CD4-positive, alpha-beta T cell treated with Interleukin-12 subunit alpha and Interleukin-12 subunit beta, for 1 hour (primary cell): Measurements from ENCODE around the gene LGI4.

Source experiments
- DNase-seq: peaks from one replicate; pipeline ENCODE4 v3.0.0-alpha.2; 2020

Gene LGI4

DNA sequence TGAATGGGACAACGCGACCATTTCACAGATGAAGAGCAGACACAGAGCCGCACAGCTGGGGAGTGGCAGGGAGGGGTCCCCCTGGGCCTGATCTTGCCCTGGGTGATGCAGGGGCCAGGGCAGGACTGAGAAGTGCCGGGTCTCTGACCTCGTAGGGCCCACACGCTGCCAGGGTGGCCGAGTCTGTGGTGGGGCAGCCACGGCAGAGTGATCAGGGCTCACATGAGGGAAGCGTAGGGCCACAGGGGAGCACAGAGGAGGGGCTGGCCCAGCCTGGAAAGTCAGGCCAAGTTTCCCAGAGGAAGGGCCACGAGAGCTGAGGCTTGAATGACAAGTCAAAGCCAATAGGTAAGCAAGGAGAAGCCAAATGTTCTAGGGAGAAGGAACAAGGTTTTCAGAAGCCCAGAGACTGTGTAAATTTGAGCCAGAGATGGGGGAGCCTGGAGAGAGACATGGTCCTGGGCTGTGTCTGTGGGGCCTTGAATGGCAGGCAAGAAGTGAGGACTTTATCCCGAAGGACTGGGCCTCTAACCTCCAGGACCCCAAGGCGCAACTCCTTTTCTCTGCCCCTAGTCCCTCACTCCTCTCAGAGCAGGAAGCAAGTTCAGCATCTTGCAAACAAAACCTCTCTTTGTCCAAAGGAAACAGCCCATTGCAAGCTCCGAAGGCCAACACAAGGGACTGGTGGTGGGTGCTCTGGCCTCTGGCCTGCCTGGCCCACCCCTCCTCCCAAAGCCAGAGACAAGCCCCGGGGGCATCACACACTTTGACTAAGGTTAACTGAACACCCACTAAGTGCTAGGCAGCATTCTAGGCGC is 51.0 kb downstream of the LGI4 start:
- no peak for DNase-seq

DNA sequence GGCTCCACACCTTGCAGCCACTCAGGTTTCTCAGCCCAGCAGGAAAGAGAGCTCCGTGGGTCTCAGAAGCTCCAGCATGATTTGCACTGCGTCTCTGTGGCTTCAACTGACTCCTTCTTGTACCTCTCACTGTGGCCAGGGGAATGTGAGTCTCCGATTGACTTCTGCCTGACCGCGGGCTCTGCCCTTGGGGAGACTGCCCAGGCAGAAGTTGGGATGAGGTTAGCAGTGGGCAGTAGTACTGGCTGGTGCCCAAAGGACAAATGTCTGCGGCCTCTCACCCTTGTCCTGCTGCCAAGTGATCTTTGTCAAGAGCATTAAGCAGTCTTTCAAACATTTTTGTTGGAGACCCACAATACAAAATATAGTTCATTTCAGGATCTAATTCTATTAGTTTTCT is 53.7 kb downstream of the LGI4 start:
- no peak for DNase-seq

DNA sequence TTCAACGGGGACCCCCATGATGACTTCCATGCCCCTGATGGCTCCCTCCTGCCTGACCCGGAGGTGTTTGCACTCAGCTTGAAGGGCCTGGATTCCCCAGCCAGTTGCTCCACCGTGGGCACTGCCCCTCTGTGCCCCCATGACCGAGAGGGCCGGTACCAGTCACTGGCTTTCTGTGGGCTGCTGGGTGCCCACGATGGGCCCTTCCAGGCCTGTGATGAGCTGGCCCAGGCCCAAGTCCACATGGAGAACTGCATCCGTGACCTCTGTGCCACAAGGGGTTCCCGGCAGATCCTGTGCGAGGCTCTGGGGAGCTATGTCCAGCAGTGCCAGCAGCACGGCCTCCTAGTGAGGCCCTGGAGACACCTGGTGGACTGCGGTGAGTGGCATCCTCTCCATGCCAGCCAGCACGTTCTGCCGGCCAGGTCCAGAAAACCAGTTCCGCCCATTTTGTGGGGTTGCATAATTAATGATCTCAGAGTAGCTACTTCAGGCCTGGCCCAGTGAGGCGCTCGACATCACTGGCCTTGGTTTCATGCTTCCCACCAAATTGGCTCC is 54.2 kb downstream of the LGI4 start:
- DNase-seq: no peak

DNA sequence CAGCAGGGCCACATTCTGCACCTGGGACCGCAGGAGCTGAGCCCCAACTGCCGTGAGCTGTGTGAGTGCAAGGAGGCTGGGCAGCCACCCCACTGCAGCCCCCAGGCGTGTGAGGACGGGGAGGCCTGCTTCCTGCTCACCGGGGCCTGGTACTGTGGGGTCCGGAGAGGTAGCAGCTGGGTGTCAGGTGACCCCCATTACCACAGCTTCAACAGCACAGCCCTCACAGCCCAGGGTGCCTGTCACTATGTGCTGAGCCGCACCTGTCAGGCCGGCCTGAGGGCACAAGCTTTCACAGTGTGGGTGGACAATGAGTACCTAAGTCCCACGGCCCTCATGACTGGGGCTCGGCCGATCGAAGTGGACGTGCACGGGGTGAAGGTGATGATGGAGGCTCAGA is 55.0 kb downstream of the LGI4 start:
- no peak for DNase-seq

DNA sequence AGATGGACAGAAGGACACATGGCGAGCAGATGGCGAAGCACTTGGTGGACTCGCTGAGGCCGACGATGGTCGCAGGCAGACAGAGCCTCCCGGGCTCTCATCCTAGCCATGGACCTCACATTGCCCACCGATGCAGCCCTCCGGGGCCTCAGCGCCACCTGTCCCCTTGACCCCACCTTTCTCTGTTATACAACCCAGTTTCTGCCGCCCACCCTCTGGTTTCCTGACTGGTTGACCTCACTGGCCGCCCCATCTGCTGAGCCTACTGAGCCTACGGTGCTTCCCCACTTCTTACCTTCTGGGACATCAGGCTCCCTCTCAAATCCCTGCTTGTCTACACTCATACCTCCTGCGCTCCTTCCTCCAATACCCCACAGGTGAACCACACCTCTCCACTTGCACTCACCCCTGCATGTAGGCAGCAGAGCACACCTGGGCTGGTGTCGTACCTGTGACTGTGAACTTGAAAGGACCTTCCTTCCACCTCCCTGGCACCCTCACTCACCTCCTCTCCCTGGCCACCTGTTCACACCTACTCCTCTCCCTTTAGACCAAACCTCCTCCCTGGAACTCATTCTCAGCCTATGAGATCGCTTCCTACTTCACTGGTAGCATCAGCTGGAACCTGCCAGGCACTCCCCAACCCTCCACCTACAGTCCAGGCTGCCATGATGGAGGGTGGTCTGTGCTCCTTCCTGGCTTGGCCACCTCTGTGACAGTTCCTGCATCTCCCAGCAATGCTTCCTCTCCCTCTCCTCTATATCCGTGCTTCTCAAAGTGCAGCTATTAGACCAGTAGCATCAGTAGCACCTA is 57.2 kb downstream of the LGI4 start:
- DNase-seq: no peak

DNA sequence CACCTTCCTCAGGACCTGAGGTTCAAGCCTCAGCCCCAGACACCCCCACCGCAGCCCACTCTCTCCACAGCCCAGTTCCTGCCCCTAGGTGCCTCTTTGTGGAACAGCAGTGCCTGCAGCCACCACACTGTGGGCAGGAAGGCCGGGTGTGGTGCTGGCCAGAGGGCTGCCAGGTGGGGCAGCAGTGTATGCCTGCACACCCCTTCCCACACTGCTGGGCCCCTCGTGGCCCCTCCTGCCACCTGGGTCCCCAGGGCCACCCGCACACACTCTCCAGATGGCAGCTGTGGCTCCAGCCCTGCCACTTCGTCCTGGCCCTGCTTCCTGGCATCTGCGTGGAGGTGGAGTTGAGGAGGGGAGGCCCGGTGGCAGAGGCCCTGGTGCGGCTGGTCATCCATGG is 58.2 kb downstream of the LGI4 start:
- DNase-seq: no peak

DNA sequence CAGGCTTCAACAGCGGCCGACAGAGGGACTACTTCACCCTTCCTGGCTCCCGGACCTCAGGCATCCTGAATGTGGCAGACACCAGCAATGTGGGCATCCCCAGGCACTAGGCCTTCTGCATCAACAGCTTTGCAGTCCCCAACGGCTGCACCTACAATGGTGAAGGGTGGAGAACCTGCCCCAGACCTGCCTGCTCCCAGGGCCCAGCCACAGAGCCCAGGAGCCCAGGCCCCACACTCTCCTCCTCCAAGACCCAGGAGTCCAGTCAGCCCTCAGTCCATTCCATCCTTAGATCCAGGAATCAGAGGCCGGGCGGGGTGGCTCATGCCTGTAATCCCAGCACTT is 58.9 kb downstream of the LGI4 start:
- no peak for DNase-seq

DNA sequence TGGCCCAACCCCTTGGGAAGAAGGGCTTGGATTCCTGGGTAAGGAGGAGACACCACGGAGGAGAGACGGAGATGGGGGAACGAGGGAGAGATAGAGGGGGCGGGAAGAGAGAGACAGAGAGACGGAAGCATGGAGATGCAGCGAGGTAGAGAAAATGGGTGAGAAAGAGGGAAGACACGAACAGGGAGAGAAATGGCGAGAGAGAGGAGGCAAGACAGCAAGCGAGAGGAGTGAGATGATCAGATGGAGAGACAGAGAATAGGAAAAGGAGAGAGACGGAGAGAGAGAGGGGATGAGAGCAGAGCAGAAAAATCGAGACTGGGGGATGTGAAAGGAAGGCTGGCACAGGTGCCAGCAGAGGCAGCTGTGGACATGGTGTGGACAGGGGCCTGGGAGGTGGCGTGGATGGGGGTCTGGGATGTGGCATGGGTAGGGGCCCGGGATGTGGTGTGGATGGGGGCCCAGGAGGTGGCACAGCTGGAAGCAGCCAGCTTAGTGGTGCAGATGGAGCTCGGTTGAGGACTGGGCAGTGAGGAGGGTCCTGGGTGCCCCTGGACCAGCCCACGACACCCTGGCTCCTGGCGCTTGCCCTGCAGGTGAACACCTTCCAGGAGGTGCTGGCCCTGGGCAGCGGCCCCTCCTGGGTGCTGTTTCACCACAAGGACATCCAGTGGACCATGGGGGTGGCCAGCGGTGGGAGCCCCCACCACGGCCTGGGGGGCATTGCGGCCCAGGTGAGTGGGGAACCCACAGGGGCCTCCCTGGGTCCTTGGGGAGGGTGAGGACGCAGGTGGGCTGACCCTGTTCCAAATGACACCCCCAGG is 59.4 kb downstream of the LGI4 start:
- DNase-seq: no peak
